Vagina (tissue), 2 donors: ENCODE measurements around the gene KIF3B. TPM values are rescaled to one million over a fixed set of nuclear protein-coding genes. Genes with fewer than 3 reads are reported as not detected.
"Not testable (repeated sequence)": the region's sequence is repeated elsewhere in the genome, so short reads cannot be mapped to it uniquely, and the experiment has no call there.

Source experiments
- DNase-seq, 2 donors: peaks; one replicate each; pipeline ENCODE4 v3.0.0-alpha.2; 2017; ENCODE audit errors: extremely low spot score in 2 of 2
- H3K27ac ChIP-seq: fragments of 200-600 bp; sonication (generic); one replicate; pipeline ENCODE4 v1.5.1; 2019
- H3K27me3 ChIP-seq: fragments of 200-600 bp; sonication (generic); one replicate; pipeline ENCODE4 v1.5.1; 2019
- H3K36me3 ChIP-seq, 2 donors: fragments of 200-600 bp; sonication (generic); one replicate each; pipeline ENCODE4 v1.5.1; 2017 to 2019
- H3K4me1 ChIP-seq: fragments of 200-600 bp; sonication (generic); one replicate; pipeline ENCODE4 v1.5.1; 2019
- H3K4me3 ChIP-seq, 2 donors: fragments of 200-600 bp; sonication (generic); 1 replicate in 1 of 2; 2 replicates in 1 of 2; pipeline ENCODE4 v1.5.1; 2016 to 2019
- H3K9me3 ChIP-seq: fragments of 200-600 bp; sonication (generic); one replicate; pipeline ENCODE4 v1.5.1; 2019
- CTCF ChIP-seq, 3 experiments: fragments of 450-650 bp in 2 of 3; fragments of 200-600 bp in 1 of 3; sonication (generic) in 1 of 3; IDR thresholded peaks; one replicate each; pipeline ENCODE4 v1.5.1; 2017 to 2019; ENCODE audit warnings: antibody characterized with exemption in 3 of 3, mild to moderate bottlenecking in 2 of 3, moderate library complexity in 2 of 3
- POLR2A ChIP-seq, 2 donors: fragments of 450-650 bp; IDR thresholded peaks; one replicate each; pipeline ENCODE4 v1.6.1; 2017; ENCODE audit warnings: antibody characterized with exemption in 2 of 2, mild to moderate bottlenecking in 2 of 2, moderate library complexity in 2 of 2
- POLR2AphosphoS5 ChIP-seq, 2 donors: sonication (generic); formaldehyde crosslinking; IDR thresholded peaks; one replicate each; pipeline ENCODE4 v1.9.0; 2017; ENCODE audit warnings: antibody characterized with exemption in 2 of 2, mild to moderate bottlenecking in 2 of 2, low read depth in 1 of 2; ENCODE audit not compliant: insufficient read depth in 1 of 2
- intact Hi-C: fragments of 100-400 bp; cut with DNase I; formaldehyde crosslinking; loops from one replicate; pipeline ENCODE4 v1.15.1; 2023
- microRNA counts, 2 donors: library from miRNA; unstranded; fragments of <30 nt; microRNA quantifications; one replicate each; lab custom pipeline; 2016 to 2017
- total RNA-seq: library from RNA; depleted of rRNA; stranded (reverse); fragments of >200 nt; gene quantifications from one replicate; pipeline ENCODE4 v1.2.3, GENCODE V29; 2016

Gene KIF3B
- total RNA-seq, 1 donor from 2014 or later: 16.2 TPM

GRCh38 chr20:32382102-32382950 lies 104.9 kb downstream of the KIF3B start:
- Histone ChIP-seq H3K4me1 (peaks cover 23% of the 10 kb centered on the region), H3K36me3 (no peaks in the 10 kb centered on the region), H3K27ac (no peak overlapping the region), H3K4me3 (no peak overlapping the region), H3K27me3 (no peaks in the 10 kb centered on the region), H3K9me3 (no peaks in the 10 kb centered on the region)
- no peak for DNase-seq
- intact Hi-C loops: no loop called here
- TF ChIP-seq CTCF (IDR thresholded peaks at IDR 0.05): no peak
- no peak for TF ChIP-seq POLR2AphosphoS5 (IDR thresholded peaks at IDR 0.05; ENCODE audit: insufficient read depth in 1 of 2, low read depth in 1 of 2)
- TF ChIP-seq POLR2A (IDR thresholded peaks at IDR 0.05): no peak

GRCh38 chr20:32383441-32383840 lies 106.0 kb downstream of the KIF3B start:
- H3K27ac ChIP-seq, DNase-seq, H3K27me3 ChIP-seq, H3K4me3 ChIP-seq, H3K36me3 ChIP-seq, intact Hi-C loops, H3K9me3 ChIP-seq: not testable (repeated sequence)
- peaks cover 23% of the 10 kb centered on the region for H3K4me1 ChIP-seq

MicroRNA genes within 50 kb of the gene (microRNA counts, 767-probe panel; counts per million panel counts)
- microRNA hsa-miR-1825 (lab: Ali Mortazavi, UCI): 238 to 261 counts per million in 2 donors

Other genes with a start within 250 kb of the KIF3B start
- gene HCK, start 225.4 kb upstream of the KIF3B start, total RNA-seq: 10.1 TPM
- gene TM9SF4, start 167.9 kb upstream of the KIF3B start, total RNA-seq: 32.2 TPM
- 8.3 TPM for gene PLAGL2, start 69.9 kb upstream of the KIF3B start, total RNA-seq
- 27.7 TPM for gene POFUT1, start 69.8 kb upstream of the KIF3B start, total RNA-seq
- 97.5 TPM for gene ASXL1, start 80.7 kb downstream of the KIF3B start, total RNA-seq